H1 (cell line): ENCODE results near the gene DNAJC5G. TPM values are rescaled to one million over a fixed set of nuclear protein-coding genes. Genes with fewer than 3 reads are reported as not detected.

ENCODE experiments used
- CTCF ChIA-PET: fragments of 300-600 bp; sonication (Branson Sonifier 250); formaldehyde crosslinking; loops from one replicate; lab custom pipeline; 2021; ENCODE audit not compliant: partially characterized antibody; lab: Charles Lee
- POLR2A ChIA-PET: fragments of 300-600 bp; sonication (Branson Sonifier 250); formaldehyde crosslinking; loops from one replicate; lab custom pipeline; 2021; ENCODE audit warnings: inconsistent platforms; ENCODE audit not compliant: partially characterized antibody; lab: Charles Lee
- DNase-seq, 2 experiments: peaks; one replicate each; pipeline versions ENCODE4 v3.0.0 to v3.0.0-alpha.2; 2010 to 2022; ENCODE audit warnings: low spot score in 2 of 2, low read depth in 1 of 2, mixed read lengths in 1 of 2
- FAIRE-seq: peaks from 2 replicates; lab custom pipeline; 2011; peaks lifted over from hg19 to GRCh38; lab: Jason Lieb, UNC
- H2AFZ ChIP-seq: 2 replicates; pipeline ENCODE4 v1.8.1; 2012; ENCODE audit warnings: low read length, inconsistent platforms
- H2AK5ac ChIP-seq: 2 replicates; pipeline ENCODE4 v1.6.1; 2013; ENCODE audit warnings: low read depth, low read length
- H2BK120ac ChIP-seq: replicated peaks from 2 replicates; pipeline ENCODE3; 2013; ENCODE audit warnings: low read depth, low read length, inconsistent platforms
- H2BK12ac ChIP-seq: 2 replicates; pipeline ENCODE4 v1.6.1; 2013; ENCODE audit warnings: low read depth, low read length
- H2BK15ac ChIP-seq: 2 replicates; pipeline ENCODE4 v1.6.1; 2013; ENCODE audit warnings: low read length
- H2BK20ac ChIP-seq: 2 replicates; pipeline ENCODE4 v1.6.1; 2013; ENCODE audit warnings: low read length
- H2BK5ac ChIP-seq: 2 replicates; pipeline ENCODE4 v1.6.1; 2013; ENCODE audit warnings: low read depth, low read length
- H3K14ac ChIP-seq: 2 replicates; pipeline ENCODE4 v1.6.1; 2013; ENCODE audit warnings: inconsistent platforms; ENCODE audit not compliant: insufficient read length
- H3K18ac ChIP-seq: 2 replicates; pipeline ENCODE4 v1.6.1; 2013; ENCODE audit warnings: low read length; ENCODE audit errors: extremely low read depth
- H3K23ac ChIP-seq: 2 replicates; pipeline ENCODE4 v1.6.1; 2013; ENCODE audit warnings: inconsistent platforms; ENCODE audit not compliant: insufficient read length
- H3K23me2 ChIP-seq: 2 replicates; pipeline ENCODE4 v1.6.1; 2013; ENCODE audit warnings: low read depth, low read length
- H3K27ac ChIP-seq: 2 replicates; pipeline ENCODE4 v1.6.1; 2011; ENCODE audit warnings: low read depth, low read length, inconsistent platforms
- H3K27me3 ChIP-seq, 4 experiments: replicated peaks in 1 of 4; 1 replicate in 1 of 4; 2 replicates in 3 of 4; pipeline versions ENCODE4 v1.6.1 to v1.8.1; 2011 to 2013; ENCODE audit warnings: low read length in 3 of 4, mild to moderate bottlenecking in 3 of 4, inconsistent platforms in 2 of 4, mixed read lengths in 2 of 4, moderate library complexity in 1 of 4; ENCODE audit not compliant: control insufficient read depth in 3 of 4, insufficient read depth in 3 of 4; ENCODE audit errors: extremely low read depth in 1 of 4
- H3K36me3 ChIP-seq, 4 experiments: 2 replicates each; pipeline versions ENCODE4 v1.6.1 to v1.8.1; 2011 to 2013; ENCODE audit warnings: mild to moderate bottlenecking in 4 of 4, low read length in 3 of 4, moderate library complexity in 2 of 4, control low read depth in 1 of 4, inconsistent platforms in 1 of 4; ENCODE audit not compliant: insufficient read depth in 4 of 4, control insufficient read depth in 2 of 4
- H3K4ac ChIP-seq: replicated peaks from 2 replicates; pipeline ENCODE3; 2013; ENCODE audit warnings: low read length, low read depth, mixed read lengths, inconsistent platforms; ENCODE audit not compliant: insufficient read length
- H3K4me1 ChIP-seq, 4 experiments: replicated peaks in 1 of 4; 1 replicate in 1 of 4; 2 replicates in 3 of 4; pipeline versions ENCODE4 v1.6.1 to v1.8.1; 2011 to 2013; ENCODE audit warnings: low read length in 3 of 4, inconsistent platforms in 2 of 4, mixed read lengths in 1 of 4; ENCODE audit not compliant: insufficient read depth in 4 of 4, control insufficient read depth in 3 of 4
- H3K4me2 ChIP-seq, 2 experiments: 2 replicates each; pipeline versions ENCODE4 v1.6.1 to v1.8.1; 2011 to 2013; ENCODE audit warnings: low read depth in 2 of 2, low read length in 2 of 2, control low read depth in 1 of 2, inconsistent platforms in 1 of 2, mild to moderate bottlenecking in 1 of 2; ENCODE audit not compliant: insufficient read depth in 1 of 2
- H3K4me3 ChIP-seq, 4 experiments: fragments of 200-600, 300-600 bp in 1 of 4; sonication (generic), shearing (Covaris generic), sonication (Bioruptor Twin) in 1 of 4; 2 replicates each; pipeline versions ENCODE4 v1.5.1 to v1.8.1; 2011 to 2016; ENCODE audit warnings: low read length in 4 of 4, low read depth in 3 of 4, control low read depth in 2 of 4, inconsistent platforms in 2 of 4, mild to moderate bottlenecking in 2 of 4, mixed read lengths in 1 of 4, moderate library complexity in 1 of 4; ENCODE audit not compliant: insufficient read depth in 2 of 4; ENCODE audit errors: extremely low read depth in 1 of 4
- H3K56ac ChIP-seq: replicated peaks from 2 replicates; pipeline ENCODE3; 2013; ENCODE audit warnings: low read depth, mild to moderate bottlenecking, mixed read lengths, low read length, inconsistent platforms; ENCODE audit not compliant: insufficient read length
- H3K79me1 ChIP-seq: 2 replicates; pipeline ENCODE4 v1.6.1; 2013; ENCODE audit warnings: low read depth, low read length, control low read depth
- H3K79me2 ChIP-seq, 2 experiments: 2 replicates each; pipeline versions ENCODE4 v1.6.1 to v1.8.1; 2012 to 2013; ENCODE audit warnings: low read length in 2 of 2, mild to moderate bottlenecking in 2 of 2, inconsistent platforms in 1 of 2; ENCODE audit not compliant: insufficient read depth in 2 of 2, control insufficient read depth in 1 of 2
- H3K9ac ChIP-seq, 4 experiments: replicated peaks in 1 of 4; 1 replicate in 1 of 4; 2 replicates in 3 of 4; pipeline versions ENCODE4 v1.6.1 to v1.8.1; 2011 to 2013; ENCODE audit warnings: low read depth in 3 of 4, low read length in 3 of 4, control low read depth in 2 of 4, mild to moderate bottlenecking in 2 of 4, moderate library complexity in 2 of 4, inconsistent platforms in 1 of 4; ENCODE audit errors: extremely low read depth in 1 of 4
- H3K9me3 ChIP-seq, 2 experiments: 2 replicates each; pipeline versions ENCODE4 v1.6.1 to v1.8.1; 2012 to 2013; ENCODE audit warnings: mild to moderate bottlenecking in 2 of 2, moderate library complexity in 2 of 2, control low read depth in 1 of 2, inconsistent platforms in 1 of 2, low read depth in 1 of 2, low read length in 1 of 2, mixed read lengths in 1 of 2; ENCODE audit not compliant: insufficient read depth in 2 of 2
- H4K20me1 ChIP-seq, 2 experiments: replicated peaks in 1 of 2; 2 replicates each; pipeline versions ENCODE3 to v1.8.1; 2011 to 2013; ENCODE audit warnings: inconsistent platforms in 2 of 2, low read length in 2 of 2, mild to moderate bottlenecking in 1 of 2; ENCODE audit not compliant: insufficient read depth in 2 of 2, control insufficient read depth in 1 of 2
- H4K5ac ChIP-seq: 2 replicates; pipeline ENCODE4 v1.6.1; 2013; ENCODE audit warnings: low read length, low read depth, mixed read lengths, inconsistent platforms; ENCODE audit not compliant: insufficient read length
- H4K8ac ChIP-seq: 2 replicates; pipeline ENCODE4 v1.8.0; 2013; ENCODE audit warnings: mild to moderate bottlenecking, moderate library complexity, low read length, inconsistent platforms; ENCODE audit not compliant: insufficient read depth; ENCODE audit errors: extremely low read depth
- H4K91ac ChIP-seq: replicated peaks from 2 replicates; pipeline ENCODE3; 2013; ENCODE audit warnings: low read length, mixed read lengths, inconsistent platforms; ENCODE audit not compliant: insufficient read length
- CEBPB ChIP-seq: IDR thresholded peaks from 2 replicates; pipeline ENCODE4 v1.6.1; 2012; ENCODE audit warnings: low read depth, low read length
- CTBP2 ChIP-seq: IDR thresholded peaks from 2 replicates; pipeline ENCODE4 v1.7.0; 2011; ENCODE audit warnings: borderline replicate concordance, mild to moderate bottlenecking, moderate library complexity, mixed read lengths, low read length; ENCODE audit not compliant: insufficient read depth, insufficient read length
- RXRA ChIP-seq: IDR thresholded peaks from 2 replicates; pipeline ENCODE4 v1.6.1; 2011; ENCODE audit warnings: low read depth, mild to moderate bottlenecking, low read length, moderate library complexity; ENCODE audit not compliant: insufficient read depth
- SP2 ChIP-seq: IDR thresholded peaks from 2 replicates; pipeline ENCODE4 v1.6.1; 2012; ENCODE audit warnings: mild to moderate bottlenecking, low read length, inconsistent platforms
- TCF12 ChIP-seq: IDR thresholded peaks from 2 replicates; pipeline ENCODE4 v1.6.1; 2011; ENCODE audit warnings: low read depth, mild to moderate bottlenecking, low read length
- WGBS, 2 experiments: shearing (Covaris generic) in 1 of 2; methylation state at CpG; one replicate each; pipeline versions ENCODE4 v1.1.6 to v1.1.7; 2013 to 2015; ENCODE audit warnings: low lambda C conversion rate in 2 of 2, mixed read lengths in 2 of 2, inconsistent platforms in 1 of 2, low coverage in 1 of 2, missing lambda C conversion rate in 1 of 2; ENCODE audit not compliant: insufficient replicate concordance in 2 of 2, insufficient coverage in 1 of 2, insufficient read length in 1 of 2; ENCODE audit errors: extremely low coverage in 1 of 2, missing lambda C conversion rate in 1 of 2; 5-methylcytosine and 5-hydroxymethylcytosine counted together
- polyA plus RNA-seq, 7 experiments: library from polyadenylated mRNA; depleted of rRNA in 3 of 7; stranded (reverse) in 5 of 7; unstranded in 2 of 7; fragments of >200 nt in 5 of 7; fragments of 200-250 nt in 2 of 7; gene quantifications; 1 replicate in 5 of 7; 2 replicates in 1 of 7; 4 replicates in 1 of 7; pipeline versions ENCODE4 v1.2.1 to v1.2.3, GENCODE V29; 2011 to 2013; ENCODE audit warnings: missing spikeins in 2 of 7, mixed read lengths in 2 of 7
- total RNA-seq: library from RNA; stranded (reverse); fragmentation: NEBNext Ultra II Directional; extraction: Animal tissue kit (Norgen Biotek cat#: 25700); gene quantifications from 2 replicates; pipeline ENCODE4 v1.2.1, GENCODE V29; 2021

Gene DNAJC5G
- total and polyA plus RNA-seq, 2 of the 8 experiments (the other 6 are each of a cell fraction or from before 2014, with no cell fraction given), result 0.83 to 1.4 TPM

DNA sequence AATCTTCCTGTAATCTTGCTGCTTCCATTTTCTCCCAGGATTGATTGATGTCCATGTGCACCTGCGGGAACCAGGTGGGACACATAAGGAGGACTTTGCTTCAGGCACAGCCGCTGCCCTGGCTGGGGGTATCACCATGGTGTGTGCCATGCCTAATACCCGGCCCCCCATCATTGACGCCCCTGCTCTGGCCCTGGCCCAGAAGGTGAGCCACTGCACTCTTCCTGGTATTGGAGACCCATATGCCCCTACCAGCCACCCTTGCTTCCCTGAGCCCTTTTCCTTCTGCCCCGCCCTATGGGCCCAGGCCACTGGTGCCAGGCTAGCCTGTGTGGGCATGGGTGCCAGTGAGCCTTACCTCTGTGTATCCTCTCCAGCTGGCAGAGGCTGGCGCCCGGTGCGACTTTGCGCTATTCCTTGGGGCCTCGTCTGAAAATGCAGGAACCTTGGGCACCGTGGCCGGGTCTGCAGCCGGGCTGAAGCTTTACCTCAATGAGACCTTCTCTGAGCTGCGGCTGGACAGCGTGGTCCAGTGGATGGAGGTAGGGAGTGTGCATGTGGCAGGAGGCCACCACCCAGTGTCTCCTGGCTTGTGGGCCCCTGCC lies 37.8 kb upstream of the DNAJC5G start:
- H3K4me2 ChIP-seq, result no peak overlapping the region
- no peaks in the 10 kb centered on the region for H3K79me2 ChIP-seq
- no peaks in the 10 kb centered on the region for H3K4me1 ChIP-seq
- no peak for FAIRE-seq
- H3K9me3 ChIP-seq, result no peaks in the 10 kb centered on the region
- WGBS, 2 experiments, result 93% methylated on average over 15 of the region's 15 CpGs; no CpG with 5 or more reads in 1 of the 2 experiments
- no peak for DNase-seq
- no peak overlapping the region for H3K9ac ChIP-seq
- no peak overlapping the region for H3K23ac ChIP-seq
- no peak overlapping the region for H2BK5ac ChIP-seq
- ChIA-PET CTCF (interaction anchor here (1.1 to 6.9 kb wide), 6 partner anchors 13 to 66 kb away, joined by 3 to 55 read pairs (median 6); partner anchors contain the start of gene TRIM54), POLR2A (interaction anchor here (1.1 to 32.6 kb wide), 5 partner anchors 7 to 116 kb away, joined by 3 to 835 read pairs (median 4); partner anchors contain the start of gene CAD)
- H4K91ac ChIP-seq, result no peak overlapping the region
- H2BK120ac ChIP-seq, result no peak overlapping the region
- no peak overlapping the region for H3K4ac ChIP-seq
- H4K5ac ChIP-seq, result no peak overlapping the region
- no peaks in the 10 kb centered on the region for H3K79me1 ChIP-seq
- no peak overlapping the region for H3K14ac ChIP-seq
- no peak overlapping the region for H4K8ac ChIP-seq
- H3K36me3 ChIP-seq, result peaks cover 83 to 99% (median 96%) of the 10 kb centered on the region in 4 experiments
- no peak overlapping the region for H3K4me3 ChIP-seq
- H2BK12ac ChIP-seq, result no peak overlapping the region
- no peaks in the 10 kb centered on the region for H3K23me2 ChIP-seq
- no peak overlapping the region for H3K27ac ChIP-seq
- no peak overlapping the region for H3K18ac ChIP-seq
- H2AFZ ChIP-seq, result no peak overlapping the region
- H2AK5ac ChIP-seq, result no peak overlapping the region
- H2BK15ac ChIP-seq, result no peak overlapping the region
- no peaks in the 10 kb centered on the region for H3K27me3 ChIP-seq
- H4K20me1 ChIP-seq, result peaks cover 4 to 24% of the 10 kb centered on the region in 2 experiments
- H2BK20ac ChIP-seq, result no peak overlapping the region
- no peak overlapping the region for H3K56ac ChIP-seq
- no peak for TF ChIP-seq RXRA
- TF ChIP-seq CEBPB, result no peak
- no peak for TF ChIP-seq CTBP2
- no peak for TF ChIP-seq TCF12
- no peak for TF ChIP-seq SP2
